Endothelial cell of umbilical vein (primary cell): ENCODE results near the gene SARNP. TPM values are rescaled to one million over a fixed set of nuclear protein-coding genes. Genes with fewer than 3 reads are reported as not detected.

Source experiments
- BruUV-seq: library from RNA; stranded (reverse); fragments of 400-500 nt; replicated peaks from 2 replicates; lab custom pipeline; 2021; lab: Mats Ljungman, UMichigan
- CTCF ChIA-PET: fragments of 300-600, 350-600 bp; sonication (Branson Sonifier 250); formaldehyde crosslinking; loops from one replicate; lab custom pipeline; 2021; ENCODE audit warnings: antibody characterized with exemption, inconsistent platforms; lab: Charles Lee
- POLR2A ChIA-PET: fragments of 300-600, 350-600 bp; sonication (Branson Sonifier 250); formaldehyde crosslinking; loops from one replicate; lab custom pipeline; 2021; ENCODE audit warnings: antibody characterized with exemption, inconsistent platforms; lab: Charles Lee
- DNase-seq: peaks from one replicate; pipeline ENCODE4 v3.0.0-alpha.2; 2011; ENCODE audit warnings: low read depth, low spot score
- FAIRE-seq: peaks from 2 replicates; lab custom pipeline; 2011; peaks lifted over from hg19 to GRCh38; lab: Jason Lieb, UNC
- H2AFZ ChIP-seq: 2 replicates; pipeline ENCODE4 v1.6.0; 2012; ENCODE audit warnings: low read depth, low read length, control low read depth, inconsistent platforms
- H3K27ac ChIP-seq: 2 replicates; pipeline ENCODE4 v1.5.1; 2011; ENCODE audit warnings: low read depth, mild to moderate bottlenecking, control low read depth, low read length, moderate library complexity; ENCODE audit not compliant: insufficient read depth
- H3K27me3 ChIP-seq, 2 experiments: 2 replicates each; pipeline versions ENCODE4 v1.6.0 to v1.6.1; 2011; ENCODE audit warnings: low read length in 2 of 2, mixed read lengths in 1 of 2; ENCODE audit not compliant: control insufficient read depth in 2 of 2, insufficient read depth in 2 of 2
- H3K36me3 ChIP-seq, 2 experiments: 2 replicates in 1 of 2; 3 replicates in 1 of 2; pipeline ENCODE4 v1.5.1; 2011; ENCODE audit warnings: low read length in 2 of 2, mild to moderate bottlenecking in 1 of 2, moderate library complexity in 1 of 2; ENCODE audit not compliant: control insufficient read depth in 2 of 2, insufficient read depth in 2 of 2; ENCODE audit errors: extremely low read depth in 1 of 2
- H3K4me1 ChIP-seq: 3 replicates; pipeline ENCODE4 v1.5.1; 2011; ENCODE audit warnings: mild to moderate bottlenecking, low read length; ENCODE audit not compliant: control insufficient read depth, insufficient read depth; ENCODE audit errors: extremely low read depth
- H3K4me2 ChIP-seq: 2 replicates; pipeline ENCODE4 v1.6.1; 2011; ENCODE audit warnings: low read length, control low read depth, mixed read lengths; ENCODE audit not compliant: insufficient read depth
- H3K4me3 ChIP-seq, 3 experiments: fragments of 200-600 bp in 1 of 3; sonication (generic), shearing (Covaris generic) in 1 of 3; replicated peaks in 1 of 3; 2 replicates each; pipeline ENCODE4 v1.5.1; 2011 to 2016; ENCODE audit warnings: control low read depth in 3 of 3, low read length in 3 of 3, mild to moderate bottlenecking in 2 of 3, inconsistent platforms in 1 of 3, low read depth in 1 of 3, moderate library complexity in 1 of 3; ENCODE audit not compliant: insufficient read depth in 1 of 3
- H3K79me2 ChIP-seq: 2 replicates; pipeline ENCODE4 v1.6.0; 2012; ENCODE audit warnings: low read length, inconsistent platforms; ENCODE audit not compliant: control insufficient read depth, insufficient read depth
- H3K9ac ChIP-seq: replicated peaks from 2 replicates; pipeline ENCODE3; 2011; ENCODE audit warnings: low read length, control low read depth; ENCODE audit not compliant: insufficient read depth; ENCODE audit errors: extremely low read depth
- H3K9me1 ChIP-seq: replicated peaks from 3 replicates; pipeline ENCODE4 v1.6.0; 2011; ENCODE audit warnings: mild to moderate bottlenecking, low read length; ENCODE audit not compliant: control insufficient read depth, insufficient read depth; ENCODE audit errors: extremely low read depth
- H3K9me3 ChIP-seq: replicated peaks from 2 replicates; pipeline ENCODE4 v1.5.1; 2012; ENCODE audit warnings: low read length, inconsistent platforms; ENCODE audit not compliant: control insufficient read depth, insufficient read depth
- H4K20me1 ChIP-seq: replicated peaks from 2 replicates; pipeline ENCODE3; 2011; ENCODE audit warnings: mild to moderate bottlenecking, low read length; ENCODE audit not compliant: control insufficient read depth, insufficient read depth; ENCODE audit errors: extremely low read depth
- CTCF ChIP-seq, 2 donors: IDR thresholded peaks; 1 replicate in 1 of 2; 2 replicates in 1 of 2; pipeline ENCODE4 v1.5.1; 2011; ENCODE audit warnings: low read length in 2 of 2, mild to moderate bottlenecking in 2 of 2, moderate library complexity in 2 of 2, control low read depth in 1 of 2, inconsistent platforms in 1 of 2, low read depth in 1 of 2; ENCODE audit not compliant: insufficient read depth in 1 of 2; ENCODE audit errors: extremely low read depth in 1 of 2
- EZH2 ChIP-seq: IDR thresholded peaks from 2 replicates; pipeline ENCODE4 v1.6.1; 2012; ENCODE audit warnings: borderline replicate concordance, low read depth, mild to moderate bottlenecking, moderate library complexity, low read length, inconsistent platforms; ENCODE audit not compliant: severe bottlenecking
- FOS ChIP-seq: IDR thresholded peaks from 2 replicates; pipeline ENCODE4 v1.6.1; 2011; ENCODE audit warnings: mild to moderate bottlenecking, low read length, moderate library complexity, borderline replicate concordance; ENCODE audit not compliant: insufficient read depth
- GATA2 ChIP-seq: IDR thresholded peaks from 2 replicates; pipeline ENCODE4 v1.7.0; 2011; ENCODE audit warnings: low read depth, mild to moderate bottlenecking, moderate library complexity, mixed read lengths, low read length; ENCODE audit not compliant: insufficient read length, insufficient read depth
- JUN ChIP-seq: IDR thresholded peaks from 2 replicates; pipeline ENCODE4 v1.6.1; 2011; ENCODE audit warnings: borderline replicate concordance, low read depth; ENCODE audit not compliant: insufficient read length, insufficient read depth
- MYC ChIP-seq: IDR thresholded peaks from one replicate; pipeline ENCODE4 v1.6.1; 2011; ENCODE audit warnings: mild to moderate bottlenecking, low read depth, low read length
- POLR2A ChIP-seq: IDR thresholded peaks from 2 replicates; pipeline ENCODE4 v1.6.1; 2012; ENCODE audit warnings: low read depth, mild to moderate bottlenecking, control low read depth, low read length
- POLR2AphosphoS5 ChIP-seq: IDR thresholded peaks from 2 replicates; pipeline ENCODE4 v1.6.1; 2012; ENCODE audit warnings: low read depth, mild to moderate bottlenecking, control low read depth, low read length, moderate library complexity; ENCODE audit not compliant: insufficient read depth
- dilution Hi-C: fragments of 300-500 bp; cut with MboI; formaldehyde crosslinking; loops from one replicate; pipeline ENCODE4 v1.15.0; 2019; ENCODE audit warnings: low sequenced_read_pairs; ENCODE audit not compliant: extremely low pct_ligation_motif_present
- intact Hi-C: fragments of 100-400 bp; cut with micrococcal nuclease; formaldehyde crosslinking; loops from one replicate; pipeline ENCODE4 v1.10.0; 2022
- polyA plus RNA-seq, 4 experiments: library from polyadenylated mRNA; depleted of rRNA in 3 of 4; stranded (reverse) in 3 of 4; unstranded in 1 of 4; fragments of >200 nt; gene quantifications; 2 replicates each; pipeline versions ENCODE4 v1.2.1 to v1.2.3, GENCODE V29; 2011 to 2012; ENCODE audit warnings: missing spikeins in 1 of 4
- total RNA-seq: library from RNA; stranded (reverse); gene quantifications from 2 replicates; pipeline ENCODE4 v1.2.3, GENCODE V29; 2021
- TF ChIP-seq, protein P1 (sequence below): IDR thresholded peaks from 2 replicates; pipeline ENCODE4 v1.6.1; 2011; ENCODE audit not compliant: insufficient read depth, insufficient read length

SARNP gene
- total and polyA plus RNA-seq, 2 donors (not counting 3 experiments of a cell fraction or from before 2014, with no cell fraction given) = 88.1 to 101 TPM

- no peak overlapping the region for H3K4me3 ChIP-seq
- intact Hi-C loops = no loop called here
- no peaks in the 10 kb centered on the region for H3K9me3 ChIP-seq
- H3K9ac ChIP-seq = no peak overlapping the region
- BruUV-seq = no TSS peak
- dilution Hi-C loops = loop anchor here (10.0 kb wide), 1 partner anchor 227 kb away; no protein-coding TSS in a partner anchor
- ChIA-PET POLR2A (no interaction called here), CTCF (interaction anchor here (1.1 to 2.1 kb wide), 2 partner anchors 15 to 19 kb away, joined by 6 to 11 read pairs; no protein-coding TSS in a partner anchor)
- DNase-seq = no peak
- TF ChIP-seq CTCF (IDR thresholded peaks at IDR 0.05; ENCODE audit: extremely low read depth in 1 of 2, insufficient read depth in 1 of 2, low read depth in 1 of 2, low read length in 2 of 2) (no peak), POLR2AphosphoS5 (no peak)
- no peaks in the 10 kb centered on the region for H3K9me1 ChIP-seq
- no peaks in the 10 kb centered on the region for H3K4me1 ChIP-seq
- H2AFZ ChIP-seq = no peak overlapping the region
- FAIRE-seq = no peak
- H3K27me3 ChIP-seq = no peaks in the 10 kb centered on the region
- H3K36me3 ChIP-seq = peaks cover 21 to 27% of the 10 kb centered on the region in 2 experiments
- H3K4me2 ChIP-seq = no peak overlapping the region
- H4K20me1 ChIP-seq = no peaks in the 10 kb centered on the region
- H3K79me2 ChIP-seq = no peaks in the 10 kb centered on the region
- H3K27ac ChIP-seq = no peak overlapping the region
Observed at GRCh38 chr12:55757701-55758100, 59.8 kb downstream of the SARNP start.

DNA sequence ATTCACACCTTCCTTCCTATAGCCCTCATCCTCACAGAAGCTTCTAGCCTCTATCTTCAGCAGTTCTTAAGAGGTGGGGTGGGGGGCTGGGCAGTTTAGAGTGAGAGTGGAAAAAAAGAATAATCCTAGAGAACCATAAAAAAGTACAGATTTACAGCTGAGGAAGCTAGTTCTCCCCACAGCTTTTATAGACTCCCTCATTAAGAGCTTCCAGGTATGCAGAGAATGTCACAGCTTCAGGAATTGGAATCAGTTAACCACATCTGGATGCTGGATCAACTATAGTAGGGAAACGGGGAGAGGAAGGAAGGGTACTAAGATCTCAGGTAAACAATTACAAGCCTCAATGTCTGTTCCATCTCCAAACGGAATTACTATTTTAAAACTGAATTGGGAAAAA is 62.3 kb downstream of the SARNP start:
- Histone ChIP-seq H3K9ac (no peak overlapping the region), H3K36me3 (peaks cover 31% of the 10 kb centered on the region in 2 experiments), H3K4me1 (no peaks in the 10 kb centered on the region), H2AFZ (no peak overlapping the region), H3K9me1 (no peaks in the 10 kb centered on the region), H3K27ac (no peak overlapping the region), H3K27me3 (no peaks in the 10 kb centered on the region), H3K9me3 (no peaks in the 10 kb centered on the region), H3K4me3 (no peak overlapping the region), H3K4me2 (no peak overlapping the region), H3K79me2 (no peaks in the 10 kb centered on the region), H4K20me1 (no peaks in the 10 kb centered on the region)
- FAIRE-seq = no peak
- no peak for TF ChIP-seq EZH2
- TF ChIP-seq, protein P1, sequence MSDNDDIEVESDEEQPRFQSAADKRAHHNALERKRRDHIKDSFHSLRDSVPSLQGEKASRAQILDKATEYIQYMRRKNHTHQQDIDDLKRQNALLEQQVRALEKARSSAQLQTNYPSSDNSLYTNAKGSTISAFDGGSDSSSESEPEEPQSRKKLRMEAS = no peak
- TF ChIP-seq JUN = no peak
- no peak for TF ChIP-seq POLR2AphosphoS5
- TF ChIP-seq GATA2 = no peak
- TF ChIP-seq MYC = no peak
- TF ChIP-seq POLR2A = no peak
- no peak for TF ChIP-seq FOS
- no peak for TF ChIP-seq CTCF (IDR thresholded peaks at IDR 0.05; ENCODE audit: extremely low read depth in 1 of 2, insufficient read depth in 1 of 2, low read depth in 1 of 2, low read length in 2 of 2)
- no TSS peak for BruUV-seq
- ChIA-PET POLR2A (no interaction called here), CTCF (interaction anchor here (0.7 to 1.1 kb wide), 2 partner anchors 11 to 175 kb away, joined by 3 to 4 read pairs; no protein-coding TSS in a partner anchor)
- DNase-seq = no peak
- intact Hi-C loops (no loop called here), dilution Hi-C loops (loop anchor here (10.0 kb wide), 1 partner anchor 230 kb away; no protein-coding TSS in a partner anchor)
